D341Med (cell line): Measurements from ENCODE around the gene DNAH3.
"Not testable (repeated sequence)": the region's sequence is repeated elsewhere in the genome, so short reads cannot be mapped to it uniquely, and the experiment has no call there.

ENCODE experiments used
- DNase-seq: peaks from one replicate; pipeline ENCODE4 v3.0.0; 2012; ENCODE audit warnings: low spot score

DNAH3 gene

DNA sequence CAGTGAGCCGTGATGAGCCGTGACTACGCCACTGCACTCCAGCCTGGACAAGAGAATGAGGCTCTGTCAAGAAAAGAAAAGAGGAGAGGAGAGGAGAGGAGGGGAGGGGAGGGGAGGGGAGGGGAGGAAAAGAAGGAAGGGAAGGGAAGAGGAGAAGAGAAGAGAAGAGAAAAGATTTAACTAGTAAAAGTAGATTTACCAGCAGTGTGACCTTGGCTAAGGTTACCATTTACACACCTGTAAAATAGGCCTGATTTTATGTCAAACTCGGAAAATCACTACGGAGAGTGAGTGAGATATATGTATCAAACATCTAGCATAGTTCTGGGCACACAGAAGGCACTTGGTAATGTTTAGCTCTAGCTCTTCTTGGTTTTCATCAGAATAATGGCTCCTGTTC is 140.8 kb downstream of the DNAH3 start:
- no peak for DNase-seq

DNA sequence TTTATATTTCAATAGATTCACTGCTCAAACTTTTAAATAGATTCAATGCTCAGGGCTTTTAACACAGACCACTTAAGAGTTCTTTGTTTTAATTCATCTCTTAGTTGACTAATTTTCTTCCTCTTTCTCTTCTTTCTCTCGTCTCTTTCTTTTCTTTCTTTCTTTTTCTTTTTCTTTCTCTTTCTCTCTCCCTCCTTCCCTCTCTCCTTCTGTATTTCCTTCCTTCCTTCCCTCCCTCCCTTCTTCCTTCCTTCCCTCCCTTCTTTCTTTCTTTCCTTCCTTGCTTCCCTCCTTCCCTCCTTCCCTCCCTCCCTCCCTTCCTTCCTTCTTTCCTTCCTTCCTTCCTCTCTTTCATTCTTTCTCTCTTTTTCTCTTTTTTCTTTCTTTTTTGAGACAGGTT is 145.6 kb downstream of the DNAH3 start:
- no peak for DNase-seq

DNA sequence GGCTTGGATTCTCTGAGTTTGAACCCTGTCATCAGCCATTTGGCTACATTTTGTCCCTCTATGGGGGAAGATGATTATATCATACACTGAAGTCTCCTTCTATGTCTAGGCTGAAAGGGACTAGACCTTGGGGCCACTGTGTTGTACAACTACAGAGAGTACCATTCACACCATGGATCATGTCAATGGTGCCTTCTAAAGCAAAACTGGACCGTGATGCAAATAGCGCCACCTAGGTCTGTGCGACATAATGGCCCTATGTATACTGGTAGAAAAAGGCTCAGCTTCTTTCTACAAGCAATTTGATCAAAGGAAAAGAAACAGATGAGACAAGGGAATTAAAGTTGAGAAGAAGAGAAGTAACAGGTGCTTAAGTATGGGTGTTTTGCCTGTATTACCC is 149.4 kb downstream of the DNAH3 start:
- no peak for DNase-seq

DNA sequence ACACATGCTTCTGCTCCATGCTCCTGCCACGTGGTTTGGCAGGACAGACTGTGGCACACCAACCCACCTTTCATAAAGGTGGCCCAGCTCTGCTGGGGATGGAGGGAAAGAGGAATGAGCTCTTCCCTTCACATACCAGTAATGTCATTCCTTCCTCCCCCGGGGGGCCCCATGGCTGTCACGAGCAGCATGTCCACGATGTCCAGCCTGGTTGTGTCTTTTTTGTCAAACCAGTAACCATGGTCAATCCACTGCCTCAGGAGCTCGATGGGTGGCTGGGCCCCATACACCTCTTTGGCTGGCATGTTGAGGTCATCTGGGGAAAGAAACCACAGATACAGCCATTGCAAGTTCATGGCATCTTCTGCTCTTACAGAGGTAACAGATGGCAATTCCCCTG is 153.5 kb downstream of the DNAH3 start:
- DNase-seq = no peak

DNA sequence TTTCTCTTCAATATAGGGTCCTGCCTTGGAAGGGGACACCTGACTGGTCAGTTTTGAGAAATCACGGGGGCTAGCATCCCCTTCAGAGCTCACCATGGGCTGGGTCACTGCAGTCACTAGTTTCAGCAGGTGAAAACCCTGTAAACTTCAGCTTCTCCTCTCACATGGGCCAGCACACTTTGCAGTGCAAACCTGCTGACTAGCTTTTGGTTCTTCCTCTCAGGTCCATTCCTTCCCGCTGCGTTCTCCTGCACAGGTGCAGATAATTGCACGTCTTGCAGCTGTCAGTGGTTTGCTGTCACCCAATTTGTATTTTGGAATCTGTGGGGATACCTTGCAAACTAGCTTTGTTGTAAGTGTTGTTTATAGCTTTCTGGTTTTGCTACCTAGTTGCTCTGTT is 154.9 kb downstream of the DNAH3 start:
- DNase-seq = no peak

DNA sequence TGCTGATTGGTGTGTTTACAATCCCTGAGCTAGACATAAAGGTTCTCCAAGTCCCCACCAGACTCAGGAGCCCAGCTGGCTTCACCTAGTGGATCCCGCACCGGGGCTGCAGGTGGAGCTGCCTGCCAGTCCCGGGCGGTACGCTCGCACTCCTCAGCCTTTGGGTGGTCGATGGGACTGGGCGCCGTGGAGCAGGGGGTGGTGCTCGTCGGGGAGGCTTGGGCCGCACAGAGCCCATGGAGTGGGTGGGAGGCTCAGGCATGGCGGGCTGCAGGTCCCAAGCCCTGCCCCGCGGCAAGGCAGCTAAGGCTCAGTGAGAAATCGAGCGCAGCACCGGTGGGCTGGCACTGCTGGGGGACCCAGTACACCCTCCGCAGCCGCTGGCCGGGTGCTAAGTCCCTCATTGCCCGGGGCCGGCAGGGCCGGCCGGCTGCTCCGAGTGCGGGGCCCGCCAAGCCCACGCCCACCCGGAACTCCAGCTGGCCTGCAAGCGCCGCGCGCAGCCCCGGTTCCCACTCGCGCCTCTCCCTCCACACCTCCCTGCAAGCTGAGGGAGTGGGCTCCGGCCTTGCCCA is 161.1 kb downstream of the DNAH3 start:
- not testable (repeated sequence) for DNase-seq

DNA sequence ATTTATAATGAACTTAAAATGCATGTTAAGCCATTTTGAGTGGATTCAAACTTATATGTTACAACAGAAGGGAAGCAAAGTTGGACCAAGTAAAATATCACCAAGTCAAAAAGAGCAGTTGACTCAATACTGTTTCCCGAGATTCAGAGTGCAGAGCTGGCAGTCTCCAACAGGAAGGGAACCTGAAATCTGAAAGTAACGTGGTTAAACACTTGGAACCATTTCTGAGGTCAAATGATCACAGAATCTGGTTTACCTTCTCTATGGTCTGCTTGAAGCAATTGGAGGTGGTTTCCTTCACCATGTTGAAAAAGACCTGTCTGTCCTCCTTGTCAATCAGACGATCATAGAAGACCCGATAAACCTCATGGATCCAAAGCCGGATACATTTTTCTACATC is 163.6 kb downstream of the DNAH3 start:
- no peak for DNase-seq

DNA sequence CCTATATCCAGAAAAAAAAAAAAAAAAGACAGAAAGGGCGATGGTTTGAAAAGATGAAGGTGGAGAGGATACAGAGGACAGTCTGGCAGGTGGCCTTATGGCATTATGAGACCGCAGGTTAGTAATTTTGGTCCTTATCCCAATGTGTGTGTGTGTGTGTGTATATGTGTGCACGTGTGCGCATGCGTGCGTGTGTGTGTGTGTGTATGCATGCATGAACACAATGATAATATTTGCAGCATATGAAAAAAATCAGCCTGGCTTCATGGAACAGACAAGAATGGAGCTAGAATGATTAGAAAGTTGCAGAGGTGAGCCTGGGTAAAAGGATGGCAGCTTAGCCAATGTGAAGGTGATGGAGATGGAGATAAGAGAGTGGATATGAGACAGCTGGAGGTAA is 166.6 kb downstream of the DNAH3 start:
- no peak for DNase-seq

DNA sequence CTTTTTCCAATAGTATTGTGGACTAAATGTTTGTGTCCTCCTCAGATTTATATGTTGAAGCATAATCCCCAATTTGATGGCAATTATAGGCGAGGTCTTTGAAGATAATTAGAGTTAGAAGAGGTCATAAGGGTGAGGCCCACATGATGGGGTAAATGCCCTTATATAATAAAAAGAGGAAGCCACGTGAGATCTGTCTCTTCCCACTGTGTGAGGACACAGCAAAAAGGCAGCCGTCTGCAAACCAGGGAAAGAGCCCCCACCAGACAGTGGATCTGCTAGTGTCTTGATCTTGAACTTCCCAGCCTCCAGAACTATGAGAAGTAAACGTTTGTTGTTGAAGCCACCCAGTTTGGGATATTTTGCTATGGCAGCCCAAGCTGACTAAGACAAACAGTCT is 174.1 kb downstream of the DNAH3 start:
- DNase-seq = no peak

DNA sequence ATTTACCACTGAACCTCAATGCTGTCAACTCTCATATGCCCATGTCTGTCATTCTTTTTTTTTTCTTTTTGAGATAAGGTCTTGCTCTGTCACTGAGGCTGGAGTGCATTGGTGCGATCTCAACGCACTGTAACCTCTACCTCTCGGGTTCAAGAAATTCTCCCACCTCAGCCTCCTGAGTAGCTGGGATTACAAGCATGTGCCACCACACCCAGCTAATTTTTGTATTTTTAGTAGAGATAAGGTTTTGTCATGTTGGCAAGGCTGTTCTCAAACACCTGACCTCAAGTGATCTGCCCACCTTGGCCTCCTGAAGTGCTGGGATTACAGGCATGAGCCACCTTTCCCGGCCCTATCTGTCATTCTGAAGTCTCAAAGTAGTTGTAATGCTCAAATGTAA is 177.4 kb downstream of the DNAH3 start:
- not testable (repeated sequence) for DNase-seq

DNA sequence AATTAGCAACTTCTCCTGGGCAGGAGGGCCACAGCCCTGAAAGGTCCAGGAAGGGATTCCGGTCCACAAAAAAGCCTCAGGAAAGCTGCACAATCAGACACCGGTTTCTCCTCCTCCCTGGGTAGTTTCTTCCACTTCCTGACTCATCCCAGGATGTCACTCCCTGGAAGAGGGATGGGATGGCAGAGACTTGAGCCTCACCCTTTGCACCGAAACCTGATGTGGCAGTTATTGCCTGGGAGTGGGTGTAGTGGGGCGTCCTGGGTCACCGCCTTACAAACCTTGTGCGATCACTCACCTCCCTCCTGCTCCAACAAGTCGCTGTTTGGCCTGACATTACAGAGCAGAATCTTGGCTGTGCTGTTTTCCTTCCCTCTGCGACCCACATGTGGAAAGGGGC is 179.2 kb downstream of the DNAH3 start:
- DNase-seq = no peak

DNA sequence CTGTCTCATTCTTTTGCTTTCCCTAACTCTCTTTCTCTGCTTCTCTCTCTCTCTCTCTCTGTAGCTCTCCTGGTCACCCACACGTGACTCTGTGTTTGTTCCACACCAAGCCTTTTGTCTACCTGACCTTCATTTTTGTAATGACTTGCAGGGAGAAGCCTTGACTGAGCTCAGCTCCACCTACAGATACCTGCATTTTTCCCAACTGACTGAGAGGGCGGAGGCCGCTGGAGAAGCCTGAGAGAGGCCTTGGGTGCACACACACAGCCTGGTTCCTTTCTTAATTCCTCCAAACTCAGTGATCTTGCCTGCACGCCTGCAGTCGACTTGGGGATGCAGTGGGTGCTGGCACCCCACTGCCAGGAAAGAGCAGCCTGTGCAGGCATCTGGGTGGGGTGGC is 181.3 kb downstream of the DNAH3 start:
- no peak for DNase-seq

DNA sequence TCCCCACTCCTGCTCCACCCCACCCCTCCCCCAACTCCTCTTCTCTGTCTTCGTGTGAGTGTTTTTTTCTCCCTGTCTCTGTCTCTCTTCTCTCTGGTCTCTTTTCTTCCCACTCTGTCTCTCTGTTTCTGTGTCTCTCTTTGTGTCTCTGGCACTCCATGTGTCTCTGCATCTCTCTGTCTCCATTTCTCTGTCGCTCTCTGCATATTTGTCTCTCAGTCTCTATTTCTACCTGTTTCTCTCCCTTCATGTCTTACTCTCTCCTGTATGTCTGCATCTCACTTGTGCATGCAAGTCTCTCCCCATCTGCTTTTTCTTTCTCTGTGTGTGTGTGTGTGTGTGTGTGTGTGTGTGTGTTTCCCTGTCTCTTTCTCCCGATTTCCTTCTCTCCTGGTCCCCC is 181.9 kb downstream of the DNAH3 start:
- DNase-seq = no peak

DNA sequence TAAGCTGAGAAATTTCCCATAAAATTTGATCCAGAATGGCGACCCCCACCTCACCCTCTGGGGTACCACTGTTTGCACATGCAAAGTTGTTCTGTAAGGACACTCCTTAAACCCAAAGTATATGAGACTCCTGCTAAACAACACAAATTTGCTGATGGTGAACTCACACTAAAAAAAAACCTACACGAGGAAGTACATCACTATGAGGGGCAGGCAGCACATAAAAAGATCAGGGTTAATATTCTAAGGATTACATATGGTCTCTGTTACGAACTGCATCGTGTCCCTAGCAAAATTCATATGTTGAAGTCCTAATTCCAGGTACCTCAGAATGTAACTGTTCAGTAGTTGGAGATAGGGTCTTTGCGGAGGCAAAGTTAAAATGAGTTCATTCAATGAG is 189.7 kb downstream of the DNAH3 start:
- DNase-seq = no peak

DNA sequence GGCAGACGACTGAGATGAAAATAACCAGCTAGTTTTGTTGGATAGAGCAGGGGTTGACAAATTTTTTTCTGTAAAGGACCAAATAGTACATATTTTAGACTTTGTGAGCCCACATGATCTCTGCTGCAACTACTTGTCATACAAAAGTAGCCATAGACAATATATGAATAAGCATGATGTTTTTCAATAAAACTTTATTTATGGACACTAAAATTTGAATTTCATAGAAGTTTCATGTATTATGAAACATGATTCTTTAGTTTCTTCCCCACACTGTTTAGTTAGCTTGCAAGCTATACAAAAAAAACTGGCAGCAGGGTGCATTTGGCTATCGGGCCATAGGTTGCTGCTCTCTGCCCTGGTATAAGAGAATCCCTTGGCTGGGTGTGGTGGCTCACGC is 193.5 kb downstream of the DNAH3 start:
- no peak for DNase-seq

DNA sequence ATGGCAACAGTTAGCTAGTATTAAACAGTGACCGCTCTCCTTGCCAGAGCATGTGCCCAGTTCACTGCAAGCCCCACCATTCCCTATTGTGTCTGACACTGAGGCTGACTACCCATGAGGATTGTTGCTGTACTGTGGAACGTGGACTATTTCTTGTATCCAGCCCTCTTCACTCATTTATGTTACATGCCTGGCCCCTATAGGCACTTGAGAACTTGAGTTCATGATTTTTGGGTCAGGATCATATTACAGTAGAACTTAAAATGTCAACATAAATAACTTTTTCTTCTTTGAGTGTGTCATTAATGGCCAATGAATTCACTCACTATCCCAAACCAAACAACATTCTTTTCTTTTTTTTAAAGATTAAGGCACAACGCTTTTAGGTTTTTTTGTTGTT is 194.3 kb downstream of the DNAH3 start:
- no peak for DNase-seq

DNA sequence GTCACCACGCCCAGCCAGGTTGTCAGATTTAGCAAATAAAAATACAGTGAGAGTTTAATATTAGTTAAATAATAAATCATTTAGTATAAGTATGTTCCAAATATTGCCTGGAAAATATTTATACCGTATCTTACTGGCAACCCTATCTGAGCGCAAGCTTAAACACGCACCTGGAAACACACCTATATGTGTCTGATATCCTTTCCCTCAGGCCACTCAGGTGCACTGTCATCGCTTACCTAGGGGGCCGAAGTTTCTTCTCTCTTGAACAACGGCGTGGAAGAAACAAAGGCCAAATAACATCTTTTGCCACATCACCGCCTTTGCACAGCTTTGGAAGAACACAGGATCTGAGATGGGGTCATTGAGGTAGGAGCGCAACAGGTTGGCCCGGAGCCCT is 196.1 kb downstream of the DNAH3 start:
- DNase-seq = no peak

DNA sequence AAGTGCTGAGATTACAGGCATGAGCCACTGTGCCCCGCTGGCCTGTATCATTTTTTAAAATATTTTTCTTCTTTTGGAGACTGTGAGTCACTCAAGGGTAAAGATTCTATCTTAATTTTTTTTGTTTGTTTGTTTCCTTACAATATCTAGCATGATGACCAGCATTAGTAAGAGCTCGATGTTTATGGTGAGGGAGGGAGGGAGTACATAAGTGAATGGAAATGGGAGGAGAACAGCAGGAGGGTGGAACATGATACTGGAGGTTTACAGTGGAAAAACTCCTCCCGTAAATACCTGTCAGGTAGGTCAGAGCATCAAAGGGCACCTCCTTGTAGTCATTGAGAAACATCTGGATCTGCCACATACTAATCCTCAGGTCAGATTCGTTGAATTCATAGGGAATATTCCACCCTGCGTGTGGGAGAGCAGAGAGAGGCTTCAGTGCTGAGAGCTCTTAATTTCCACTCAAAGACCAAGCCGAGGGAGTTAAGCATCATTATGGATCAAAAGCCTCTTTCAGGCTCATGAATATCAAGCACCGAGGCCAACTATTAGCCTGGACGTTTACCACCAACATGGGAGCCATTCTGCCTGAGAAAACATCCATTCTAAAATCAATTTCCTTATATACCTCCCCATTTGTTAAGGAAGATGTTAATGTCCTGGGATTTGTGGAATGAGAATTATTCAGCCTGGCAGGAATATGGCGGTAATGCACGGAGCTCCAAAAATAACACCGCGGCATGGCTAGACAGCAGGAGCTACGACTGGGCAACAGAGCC is 198.3 kb downstream of the DNAH3 start:
- no peak for DNase-seq

DNA sequence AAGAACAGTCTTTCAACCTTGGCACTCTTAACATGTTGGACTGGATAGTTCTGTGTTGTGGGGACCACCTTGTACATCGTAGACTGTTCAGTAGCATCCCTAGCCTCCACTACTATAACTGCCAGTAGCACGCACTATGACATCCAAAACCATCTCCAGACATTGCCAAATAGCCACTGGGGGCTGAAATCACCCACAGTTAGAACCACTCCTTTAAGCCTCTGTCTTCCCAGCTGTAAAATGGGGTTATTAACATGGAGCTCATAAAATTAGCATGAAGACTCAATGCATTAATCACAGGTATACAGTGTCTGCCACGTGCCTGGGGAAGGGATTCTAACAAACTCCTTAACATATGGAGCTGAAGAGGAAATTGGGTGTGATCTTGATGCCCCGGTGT is 200.4 kb downstream of the DNAH3 start:
- DNase-seq = no peak

DNA sequence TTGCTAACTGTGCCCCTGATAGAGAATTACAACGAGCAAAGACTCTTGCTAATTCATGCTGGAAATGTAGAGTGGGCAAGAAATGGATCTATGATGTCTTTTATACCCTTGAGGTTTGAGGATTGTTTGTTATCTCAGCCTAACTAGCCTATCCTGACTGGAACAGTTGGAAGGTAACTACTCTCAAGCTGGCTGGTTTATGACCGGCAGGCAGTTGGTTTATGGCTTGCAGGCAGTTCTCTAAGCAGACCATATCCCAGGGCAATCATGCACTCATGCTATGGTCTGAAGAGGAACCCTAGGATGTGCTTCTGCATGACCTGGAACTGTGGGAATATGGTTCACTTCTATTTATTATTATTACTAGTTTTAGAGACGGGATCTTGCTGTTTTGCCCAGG is 201.0 kb downstream of the DNAH3 start:
- no peak for DNase-seq

DNA sequence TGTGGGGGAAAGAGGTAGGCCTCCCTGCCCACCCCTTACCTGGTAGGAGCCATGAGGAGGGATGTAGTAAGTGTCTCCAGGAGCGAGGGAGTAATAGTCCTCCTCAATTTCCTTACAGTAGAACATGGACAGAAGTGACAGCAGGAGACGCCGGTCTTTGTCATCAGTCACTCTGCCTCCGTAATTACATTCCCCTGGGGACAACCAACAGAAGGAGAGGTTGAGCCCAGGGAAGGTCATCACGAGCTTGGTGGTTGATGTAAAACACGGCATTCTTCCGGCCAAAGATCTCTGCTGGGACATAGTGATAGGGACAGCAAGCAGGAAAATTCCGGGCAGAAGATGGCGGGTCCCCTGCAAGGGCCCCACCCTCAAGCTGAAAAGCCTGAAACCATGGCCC is 202.2 kb downstream of the DNAH3 start:
- no peak for DNase-seq

DNA sequence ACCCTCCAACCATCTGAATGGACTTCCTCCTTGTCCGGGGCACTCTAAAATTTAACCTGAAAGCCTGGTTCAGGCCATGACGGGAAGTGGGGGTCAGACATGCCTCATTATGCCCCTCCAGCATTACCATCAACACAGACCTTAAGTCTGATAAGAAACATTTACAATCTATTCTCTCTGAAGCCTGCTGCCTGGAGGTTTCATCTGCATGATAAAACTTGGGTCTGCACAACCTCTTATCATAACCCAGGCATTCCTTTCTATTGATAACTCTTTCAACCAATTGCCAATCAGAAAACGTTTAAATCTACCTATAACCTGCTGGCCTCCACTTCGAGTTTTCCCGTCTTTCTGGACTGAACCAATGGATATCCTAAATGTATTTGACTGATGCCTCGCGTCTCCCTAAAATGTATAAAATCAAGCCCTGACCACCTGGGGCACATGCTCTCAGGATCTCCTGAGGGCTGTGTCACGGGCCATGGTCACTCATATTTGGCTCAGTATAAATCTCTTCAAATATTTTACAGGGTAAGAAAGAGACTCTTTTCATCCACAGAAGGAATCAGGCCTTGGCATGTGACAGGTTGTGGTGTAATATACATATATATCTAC is 204.5 kb downstream of the DNAH3 start:
- no peak for DNase-seq

DNA sequence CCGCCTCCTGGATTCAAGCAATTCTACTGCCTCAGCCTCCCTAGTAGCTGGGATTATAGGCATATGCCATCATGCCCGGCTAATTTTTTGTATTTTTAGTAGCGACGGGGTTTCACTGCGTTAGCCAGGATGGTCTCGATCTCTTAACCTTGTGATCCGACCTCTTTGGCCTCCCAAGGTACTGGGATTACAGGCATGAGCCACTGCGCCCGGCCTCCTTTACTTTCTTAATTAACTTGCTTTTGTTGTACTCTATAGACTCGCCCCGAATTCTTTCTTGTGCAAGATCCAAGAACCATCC is 205.1 kb downstream of the DNAH3 start:
- DNase-seq = not testable (repeated sequence)
